Stimulated activated CD8-positive, alpha-beta memory T cell treated with anti-CD3 and anti-CD28 coated beads, Interleukin-4, amount 100 ng/mL, for 48 hours (primary cell): ENCODE measurements around the gene IGF2BP2.
A peak's percentile ranks its signal among the peaks of the same experiment; 100 is the strongest.

Source experiments
- DNase-seq: peaks from one replicate; pipeline ENCODE4 v3.0.0-alpha.2; 2020

Gene IGF2BP2

DNA sequence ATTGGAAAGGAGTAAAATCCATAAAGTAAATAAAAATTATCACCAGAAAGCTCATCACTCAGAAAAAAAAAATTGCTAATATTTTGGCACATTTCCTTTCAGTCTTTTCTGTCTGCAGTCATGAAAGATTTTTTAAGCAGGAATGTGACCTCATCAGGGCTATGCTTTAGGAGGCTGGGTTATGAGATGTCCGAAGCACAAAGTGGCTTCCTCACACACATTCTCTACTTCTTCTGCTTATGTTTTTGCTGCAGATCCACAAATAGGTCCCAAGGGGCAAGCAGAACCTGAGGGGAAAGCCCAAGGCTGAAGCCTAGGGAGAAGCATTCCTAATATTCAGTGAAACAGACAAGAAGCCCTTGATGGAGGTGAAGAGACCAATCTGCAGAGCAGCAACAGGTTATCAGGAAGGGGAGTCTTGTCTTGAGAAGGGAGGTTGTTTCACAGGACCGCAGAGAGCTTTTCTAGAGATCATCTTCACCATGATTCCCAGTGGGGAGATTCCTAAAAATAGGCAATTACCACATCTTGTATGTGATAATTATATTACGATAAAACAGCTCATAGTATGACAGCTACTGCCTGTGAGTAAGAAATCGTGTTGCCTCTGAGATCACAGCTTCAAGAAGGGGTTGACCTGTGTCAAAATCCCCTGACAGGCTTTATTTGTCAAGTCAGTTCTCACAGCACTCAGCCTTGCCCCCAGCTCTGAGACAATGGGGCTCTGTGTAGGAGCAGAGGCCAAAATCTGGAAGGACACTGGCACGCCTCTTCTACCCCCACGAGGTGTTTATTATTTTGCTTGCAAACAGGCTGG, 60.5 kb downstream of the IGF2BP2 start:
- no peak for DNase-seq

DNA sequence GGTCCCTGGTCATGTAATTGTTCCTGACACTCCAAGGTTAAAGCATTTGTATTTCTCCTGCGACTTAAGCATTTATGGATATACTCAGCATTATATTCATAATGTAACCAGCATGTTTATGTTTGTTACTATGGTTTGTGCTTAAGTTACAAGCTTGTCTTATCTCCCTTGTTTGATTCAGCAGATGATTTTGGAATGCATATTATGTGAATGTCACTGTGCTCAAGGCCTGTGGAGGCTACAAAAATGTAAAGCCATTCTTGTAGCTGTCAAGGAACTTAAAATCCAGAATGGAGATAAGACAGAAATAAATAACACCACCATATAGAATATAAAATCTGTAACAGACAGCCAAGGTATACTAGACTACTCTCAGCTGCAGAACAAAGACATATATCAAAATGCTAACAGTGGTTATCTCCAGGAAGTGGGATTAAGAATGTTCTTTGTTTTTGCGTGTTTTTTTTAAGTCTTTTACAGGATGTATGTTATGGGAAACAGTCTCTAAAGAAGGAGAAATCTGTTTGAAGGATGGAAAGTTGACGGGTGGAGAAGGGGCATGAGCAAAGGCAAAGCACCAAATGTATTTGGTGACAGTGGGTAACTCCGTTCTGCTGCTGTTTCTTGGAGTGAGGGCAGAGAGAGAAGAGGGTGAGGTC, 61.4 kb downstream of the IGF2BP2 start:
- no peak for DNase-seq

DNA sequence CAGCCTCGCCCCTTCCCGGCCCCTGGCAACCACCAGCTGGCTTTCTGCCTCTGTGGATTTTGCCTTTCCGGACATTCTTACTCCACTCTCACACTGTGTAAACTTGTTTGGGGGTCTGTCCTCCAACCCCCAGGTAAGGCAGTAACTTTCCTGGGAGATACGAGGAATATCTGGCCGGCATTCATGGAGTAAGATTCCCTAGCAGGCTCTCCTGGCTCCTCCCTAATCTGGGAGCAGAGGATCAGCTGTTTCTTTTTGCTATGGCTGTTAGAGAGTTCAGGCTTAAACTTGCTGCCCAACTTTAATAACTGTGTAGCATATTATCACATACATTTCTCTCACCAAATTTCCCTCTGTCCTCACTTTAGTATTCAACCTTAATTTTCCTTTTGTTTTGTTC, 64.3 kb downstream of the IGF2BP2 start:
- DNase-seq = no peak

DNA sequence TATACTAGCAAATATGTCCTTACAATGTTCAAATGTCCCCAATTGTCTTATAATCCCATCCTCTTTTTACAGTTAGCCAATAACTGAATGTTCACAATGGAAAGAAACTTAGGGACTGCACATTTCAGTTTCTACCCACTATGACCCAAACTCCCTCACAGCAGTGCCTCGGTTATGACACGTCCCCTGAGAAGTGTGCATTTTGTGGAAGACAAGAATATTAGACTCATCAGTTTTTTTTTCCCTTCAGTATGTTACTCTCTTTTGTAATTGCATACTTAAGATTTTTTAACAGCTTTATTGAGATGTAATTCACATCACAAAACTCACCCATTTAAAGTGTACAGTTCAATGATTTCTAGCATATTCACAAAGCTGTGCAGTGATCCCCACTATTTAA, 64.8 kb downstream of the IGF2BP2 start:
- DNase-seq = no peak

DNA sequence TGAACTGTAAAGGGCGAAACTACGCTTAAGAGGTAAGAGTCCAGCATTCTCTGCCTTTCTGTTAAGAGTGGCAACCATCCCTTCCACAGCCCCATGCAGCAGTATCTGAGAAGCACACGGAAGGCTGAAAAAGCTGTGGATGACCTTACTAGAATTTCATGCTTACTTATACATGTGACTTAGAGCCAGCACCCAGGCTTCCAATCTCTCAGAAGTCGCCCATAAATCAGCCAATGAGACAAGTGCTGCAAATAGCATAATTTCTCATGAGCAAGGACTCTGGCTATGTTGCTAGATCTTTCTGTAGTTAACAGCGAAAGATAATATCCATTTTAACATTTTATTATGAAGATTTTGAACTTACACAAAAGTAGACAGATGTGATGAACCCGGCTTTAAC, 65.3 kb downstream of the IGF2BP2 start:
- no peak for DNase-seq

DNA sequence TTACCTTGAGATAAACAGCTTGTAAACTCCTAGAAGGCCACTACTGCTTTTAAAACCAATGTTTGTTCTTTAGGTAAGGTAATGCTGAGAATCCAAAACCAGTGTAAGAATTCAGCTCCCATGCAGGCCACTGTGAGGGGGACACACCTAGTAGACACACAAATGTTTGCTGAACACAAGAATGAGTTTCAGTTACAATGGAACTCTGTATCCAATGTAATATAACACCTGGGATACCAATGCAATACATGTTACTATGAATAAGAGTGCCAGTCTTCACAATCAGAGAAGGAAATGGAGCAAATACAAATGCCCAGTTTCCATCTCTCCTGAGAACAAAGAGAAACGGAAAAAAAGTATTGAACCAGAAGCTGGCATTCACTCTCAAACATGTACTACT, 65.9 kb downstream of the IGF2BP2 start:
- DNase-seq = no peak

DNA sequence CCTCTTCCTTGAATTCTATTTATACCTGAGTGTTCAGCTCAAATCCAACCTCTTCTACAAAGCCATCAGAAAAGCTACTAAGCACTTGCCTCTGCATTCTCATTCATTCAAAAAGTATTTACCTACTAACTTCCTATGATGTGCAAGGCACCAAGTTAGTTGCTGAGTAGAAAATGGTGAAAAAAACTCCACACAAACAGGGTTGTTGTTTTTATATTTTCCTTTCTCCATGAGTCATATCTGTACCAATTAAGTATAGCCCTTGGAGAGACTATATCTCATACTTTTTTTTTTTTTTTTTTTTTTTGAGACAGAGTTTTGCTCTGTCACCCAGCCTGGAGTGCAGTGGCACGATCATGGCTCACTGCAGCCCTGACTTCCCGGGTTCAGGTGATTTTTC, 67.7 kb downstream of the IGF2BP2 start:
- no peak for DNase-seq

DNA sequence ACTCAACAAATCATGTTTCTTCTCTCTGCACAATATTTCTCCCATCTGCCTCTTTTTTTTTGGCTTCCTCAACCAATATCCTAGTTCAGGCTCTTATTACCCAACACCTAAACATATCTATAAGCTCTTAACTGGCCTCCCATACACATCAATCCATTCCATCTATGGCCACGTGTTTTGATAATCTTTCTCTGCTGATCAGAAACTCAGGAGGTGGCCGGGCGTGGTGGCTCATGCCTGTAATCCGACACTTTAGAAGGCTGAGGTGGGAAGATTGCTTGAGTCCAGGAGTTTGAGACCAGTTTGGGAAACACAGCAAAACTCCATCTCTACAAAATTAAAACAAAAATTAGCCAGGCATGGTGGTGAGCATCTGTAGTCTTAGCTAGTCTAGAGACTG, 68.4 kb downstream of the IGF2BP2 start:
- no peak for DNase-seq

DNA sequence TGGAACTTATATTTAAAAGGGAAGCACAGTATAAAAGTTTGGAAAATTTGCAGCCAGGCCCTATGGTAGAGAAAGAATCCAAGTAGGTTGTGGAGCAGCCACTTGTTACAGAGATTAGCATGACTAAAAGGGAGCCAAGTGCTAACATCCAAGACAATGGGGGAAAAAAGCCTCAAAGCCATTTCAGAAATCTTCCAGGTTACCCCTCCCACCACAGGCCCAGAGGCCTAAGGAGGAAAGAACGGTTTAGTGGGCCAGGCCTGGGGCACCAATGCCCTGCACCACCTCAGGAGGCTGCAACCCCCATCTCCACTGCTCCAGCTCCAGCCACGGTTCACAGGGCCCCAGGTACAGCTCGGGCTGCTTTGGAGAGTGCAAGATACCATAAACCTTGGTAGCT, 69.9 kb downstream of the IGF2BP2 start:
- DNase-seq = no peak

DNA sequence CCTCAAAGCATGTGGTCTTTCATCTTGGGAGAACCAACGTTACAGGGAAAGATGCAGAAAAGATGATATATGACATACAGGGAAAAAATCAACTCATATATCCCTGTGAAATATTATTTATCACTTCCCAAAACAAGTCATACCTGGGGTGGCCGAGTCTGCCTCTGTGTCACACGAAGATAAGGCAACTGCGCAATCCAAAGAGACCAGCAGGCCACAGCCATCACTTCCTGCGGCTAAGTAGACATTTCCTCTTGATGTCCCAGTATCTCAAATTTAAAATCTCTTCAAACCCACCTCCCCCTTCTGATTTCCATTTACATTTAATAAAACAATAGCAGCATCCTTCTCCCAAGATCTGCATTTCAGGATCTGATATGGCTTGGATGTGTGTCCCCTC, 71.5 kb downstream of the IGF2BP2 start:
- DNase-seq = no peak

DNA sequence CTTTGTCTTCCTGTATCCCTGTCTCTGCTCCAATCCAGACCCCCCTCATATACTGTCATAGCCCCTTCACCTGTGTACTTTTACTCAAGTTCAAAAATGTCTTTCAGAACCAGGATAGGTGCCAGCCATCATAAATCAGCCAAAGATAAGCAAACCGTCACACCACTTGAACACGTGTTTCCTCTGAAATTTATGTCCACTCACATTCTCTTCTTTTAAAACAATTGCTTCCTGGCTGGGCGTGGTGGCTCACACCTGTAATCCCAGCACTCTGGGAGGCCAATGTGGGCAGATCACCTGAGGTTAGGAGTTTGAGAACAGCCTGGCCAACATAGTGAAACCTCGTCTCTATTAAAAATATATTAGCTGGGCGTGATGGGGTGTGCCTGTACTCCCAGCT, 74.1 kb downstream of the IGF2BP2 start:
- DNase-seq = no peak

DNA sequence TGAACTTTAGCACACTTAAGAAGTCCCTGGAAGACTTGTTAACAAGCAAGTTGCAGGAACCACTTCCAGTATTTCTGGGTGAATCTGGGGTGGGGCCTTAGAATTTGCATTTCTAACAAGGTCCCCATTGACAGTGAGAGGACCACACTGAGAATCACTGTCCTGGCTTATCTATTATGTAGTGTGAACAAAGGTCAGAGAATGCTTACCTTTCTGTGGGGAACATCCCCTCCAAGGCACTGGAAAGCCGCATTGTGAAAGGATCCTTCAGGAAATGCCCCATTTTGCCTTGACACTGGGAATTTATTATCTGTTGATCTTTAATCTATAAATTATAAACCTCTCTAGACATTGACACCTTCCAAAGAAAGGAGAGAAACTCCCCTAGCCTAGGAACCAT, 74.8 kb downstream of the IGF2BP2 start:
- DNase-seq = no peak

DNA sequence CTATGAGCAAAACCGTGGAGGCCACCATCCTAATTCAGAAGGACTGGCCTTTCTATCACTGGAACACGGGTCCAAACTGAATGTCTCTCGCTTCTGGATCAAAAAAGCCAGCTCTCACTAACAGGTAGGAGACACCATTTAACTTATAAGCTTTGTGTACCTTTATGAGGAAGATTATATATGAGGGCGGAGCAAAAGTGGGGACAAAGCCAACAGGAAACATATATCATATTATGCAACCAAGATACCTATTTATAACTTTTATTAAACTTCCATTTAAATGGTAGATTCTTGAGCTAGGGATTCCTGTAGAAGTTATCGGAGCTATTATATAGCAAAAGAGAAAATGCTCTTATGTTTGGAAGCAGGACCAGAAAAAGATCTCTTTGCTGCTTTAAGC, 78.4 kb downstream of the IGF2BP2 start:
- no peak for DNase-seq

DNA sequence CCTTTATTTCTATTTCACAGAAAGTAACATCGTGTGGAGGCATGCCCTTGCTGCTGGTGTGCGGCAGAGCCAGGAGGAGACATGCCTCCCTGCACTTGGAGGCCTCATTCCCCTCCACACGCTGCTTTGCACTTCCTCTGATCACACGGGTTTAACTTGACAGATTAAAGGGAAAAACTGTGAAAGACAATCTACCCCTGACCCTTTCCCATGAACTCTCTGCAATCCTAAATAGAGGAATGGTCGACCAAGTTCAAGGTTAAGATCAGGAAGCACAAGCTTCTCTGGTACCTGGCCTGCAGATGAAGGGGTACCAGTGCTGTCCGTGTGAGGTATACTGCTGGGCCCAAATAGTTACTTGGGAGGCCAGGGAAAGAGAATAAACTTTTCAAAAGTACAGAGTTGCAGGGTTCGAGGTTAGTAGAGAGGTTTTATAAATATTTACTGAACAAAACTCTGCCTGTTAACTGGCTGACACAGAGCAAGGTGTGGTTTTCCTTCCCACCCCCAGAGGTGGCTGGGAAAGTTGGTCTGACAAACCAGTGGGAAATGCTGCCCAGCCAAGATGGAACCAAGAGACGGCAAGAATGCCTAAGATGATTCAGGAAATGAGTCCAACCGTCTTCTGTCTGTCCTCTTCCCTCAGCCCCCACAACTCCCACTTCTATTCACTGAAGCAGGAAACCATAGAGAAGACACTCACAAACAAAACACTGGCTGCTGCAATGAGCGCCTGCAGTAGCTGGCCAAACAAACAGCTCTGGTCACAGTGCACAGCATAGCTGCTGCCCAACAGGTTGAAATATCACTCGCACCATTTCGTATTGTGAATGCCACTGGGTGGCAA, 79.6 kb downstream of the IGF2BP2 start:
- DNase-seq = no peak

DNA sequence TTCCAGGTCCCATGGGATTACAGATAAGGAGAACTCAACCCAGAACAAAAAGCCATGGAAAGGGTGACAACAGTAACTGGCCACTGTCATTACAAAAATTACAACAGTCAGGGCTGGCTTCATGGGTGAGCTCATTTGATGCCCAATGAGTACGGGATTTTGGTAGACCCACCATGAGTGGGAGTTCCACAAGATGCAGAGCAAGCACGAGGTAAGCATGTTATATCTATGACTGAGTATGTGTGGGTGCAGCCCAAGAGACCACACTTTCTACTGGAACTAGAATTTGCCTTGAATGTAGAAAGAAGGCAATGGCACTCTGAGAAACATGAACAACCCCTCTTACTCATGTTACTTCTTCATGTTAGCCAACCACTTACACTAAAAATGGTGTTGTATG, 83.3 kb downstream of the IGF2BP2 start:
- DNase-seq = no peak

DNA sequence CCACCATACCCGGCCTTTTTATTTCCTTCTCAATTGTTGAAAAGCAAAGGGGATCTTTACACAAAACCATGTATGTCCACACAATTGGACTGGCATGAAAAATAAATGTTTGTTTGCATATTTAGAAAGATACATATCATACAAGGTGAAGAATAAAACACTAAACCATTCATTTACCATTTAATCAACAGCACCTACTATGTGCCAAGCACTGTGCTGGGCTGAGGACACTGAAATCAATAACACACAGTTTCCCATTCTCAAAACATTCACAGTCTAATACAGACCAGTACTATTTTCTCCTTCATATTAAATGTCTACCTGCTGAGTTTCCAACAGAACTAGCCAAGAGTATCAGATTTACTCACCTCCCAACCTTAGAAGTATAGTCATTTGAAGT, 84.7 kb downstream of the IGF2BP2 start:
- no peak for DNase-seq

DNA sequence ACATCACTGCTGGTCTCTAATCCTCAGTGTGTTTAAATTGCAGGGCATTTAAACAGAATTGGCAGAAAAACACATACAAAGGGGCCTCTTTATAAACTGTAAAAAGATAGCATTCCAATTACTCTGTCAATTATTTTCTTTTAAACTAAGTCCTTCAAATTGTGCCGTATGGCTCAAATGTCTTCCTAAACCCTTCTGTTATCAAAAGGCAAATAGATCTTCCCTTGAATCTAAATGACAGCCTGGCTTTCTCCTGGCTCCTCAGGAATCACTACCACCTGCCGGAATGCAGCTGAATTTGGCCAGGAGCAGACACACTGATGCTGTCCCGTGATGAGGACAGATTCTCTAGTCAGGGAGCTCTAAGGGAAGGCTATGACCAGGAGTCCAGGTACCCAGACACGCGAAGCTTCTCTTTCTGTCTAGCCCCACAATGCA, 85.6 kb downstream of the IGF2BP2 start:
- DNase-seq = no peak

DNA sequence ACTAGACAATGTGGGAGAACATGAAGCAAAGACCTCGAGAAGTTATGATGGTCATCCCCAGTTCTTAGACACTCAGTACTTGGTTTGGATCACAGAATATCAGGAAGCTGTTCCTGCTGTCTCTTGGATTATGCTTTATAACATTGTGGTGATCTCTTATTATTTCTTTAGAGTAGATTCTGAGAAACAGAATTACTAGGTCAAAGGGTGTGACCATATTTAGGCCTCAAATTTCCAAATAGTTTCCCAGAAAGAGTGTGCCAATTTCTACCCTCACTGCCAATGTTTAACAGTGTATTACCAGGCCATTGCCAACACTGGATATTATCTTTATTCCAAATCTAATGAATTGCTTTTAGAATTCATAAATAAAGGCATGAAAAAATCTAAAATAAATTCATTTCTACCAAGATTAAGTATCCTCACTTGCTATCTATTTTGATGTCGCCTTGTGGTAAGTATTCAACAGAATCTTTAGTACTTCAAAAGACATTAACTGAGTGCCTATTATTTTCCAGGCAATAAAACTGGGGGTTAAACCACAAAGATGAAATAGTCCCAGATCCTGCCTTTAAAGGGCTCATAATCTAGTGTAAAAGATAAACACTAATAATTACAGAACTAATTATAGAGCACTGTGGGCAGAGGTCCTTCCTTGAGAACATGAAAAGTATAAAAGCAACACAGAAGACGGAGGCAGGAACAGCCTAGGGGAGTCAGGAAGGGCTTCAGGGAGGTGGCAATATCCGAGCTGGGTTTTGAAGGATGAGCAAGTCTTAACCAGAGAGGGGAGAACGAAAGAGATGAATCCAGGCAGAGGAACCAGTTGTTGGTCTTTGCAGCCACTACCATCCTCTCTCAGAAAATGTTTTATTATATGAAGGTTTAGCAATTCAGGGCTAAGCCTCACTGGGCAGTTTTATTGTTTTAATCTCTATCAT, 86.8 kb downstream of the IGF2BP2 start:
- no peak for DNase-seq

DNA sequence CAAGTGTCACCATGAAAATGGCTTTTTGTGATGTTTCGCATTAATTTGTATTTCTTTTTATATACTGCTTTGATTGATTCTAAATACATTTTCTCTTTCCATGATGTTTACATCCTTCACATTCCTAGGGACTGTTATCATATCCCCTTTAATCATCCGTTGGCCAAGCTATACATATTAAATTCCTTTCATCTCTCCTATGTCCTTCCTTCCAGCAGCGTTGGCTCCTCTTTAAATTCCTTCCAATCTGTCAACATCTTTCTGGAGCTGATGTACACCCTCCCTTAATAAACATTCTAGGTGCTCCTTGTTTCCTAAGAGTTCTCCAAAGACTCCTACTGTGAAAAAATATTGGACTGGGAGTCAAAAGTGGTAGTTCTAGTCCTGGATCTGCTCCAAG, 87.8 kb downstream of the IGF2BP2 start:
- no peak for DNase-seq

DNA sequence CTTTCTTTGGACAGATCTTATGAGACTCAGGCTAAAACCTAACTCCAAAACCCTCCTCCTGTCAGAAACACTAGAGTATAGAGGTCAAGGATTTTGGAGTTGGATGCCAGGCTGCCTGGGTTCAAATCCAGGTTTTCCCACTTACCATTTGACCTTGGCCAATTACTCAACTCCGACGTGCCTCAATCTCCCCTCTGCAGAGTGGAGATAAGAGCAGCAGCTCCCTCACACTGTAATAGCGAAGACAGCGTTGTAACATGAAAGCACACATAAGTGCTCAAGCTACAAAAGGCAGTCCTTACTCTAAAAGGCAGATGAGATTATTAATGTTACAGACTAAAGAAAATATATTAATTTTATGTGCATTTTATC, 90.1 kb downstream of the IGF2BP2 start:
- DNase-seq = no peak

DNA sequence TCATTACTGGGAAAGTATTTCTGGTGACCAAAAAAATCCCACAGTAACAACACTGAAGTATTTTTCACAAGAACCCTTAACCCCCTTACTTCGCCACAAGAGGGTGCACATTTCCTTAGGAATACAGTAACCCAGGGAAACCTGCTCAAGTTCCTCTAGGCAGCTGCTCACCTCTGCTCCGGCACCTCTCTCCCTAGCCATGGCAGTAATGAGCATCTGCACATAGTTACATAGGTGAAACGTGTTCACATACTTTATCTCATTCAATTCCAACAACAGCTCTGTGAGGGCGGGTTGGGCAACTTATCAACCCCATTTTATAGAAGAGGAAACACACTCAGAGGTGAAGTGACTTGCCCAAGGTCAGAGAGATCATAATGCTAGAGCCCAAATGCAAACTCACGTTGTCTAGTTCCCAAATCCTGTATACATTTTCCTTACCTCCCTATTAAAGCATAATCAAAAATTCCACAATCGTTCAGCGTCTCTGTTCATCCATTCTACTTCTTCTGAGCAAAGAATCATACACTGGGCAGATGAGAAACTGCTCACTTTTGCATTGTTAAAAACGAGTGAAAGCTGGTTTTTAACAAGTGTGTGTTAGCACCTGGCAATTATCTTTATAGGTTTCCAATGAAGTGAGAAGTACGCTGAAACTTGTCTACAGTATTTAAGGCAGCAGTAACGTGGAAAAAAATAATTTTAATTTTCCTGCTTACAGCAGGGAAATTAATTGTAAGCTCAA, 90.7 kb downstream of the IGF2BP2 start:
- DNase-seq = peak; percentile 33

DNA sequence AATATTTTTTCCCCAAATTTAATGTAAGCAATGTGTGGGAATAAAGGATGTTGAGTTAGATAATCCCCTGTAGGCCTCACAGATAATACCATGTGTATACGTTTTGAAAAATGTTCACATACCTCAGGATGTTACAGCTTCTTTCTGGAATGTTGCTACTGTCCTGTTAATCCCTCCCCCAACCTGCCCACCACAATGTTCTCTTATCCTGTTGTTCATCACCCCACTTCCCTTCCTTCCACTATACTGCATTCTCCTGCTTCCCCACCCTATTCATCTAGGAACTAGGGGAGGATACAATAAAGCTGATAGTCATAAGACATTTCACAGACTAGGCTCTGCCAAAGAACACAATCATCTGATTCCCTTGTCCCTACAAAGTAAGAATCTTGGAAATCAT, 92.1 kb downstream of the IGF2BP2 start:
- DNase-seq = no peak
